Activated CD4-positive, alpha-beta T cell treated with anti-CD3 and anti-CD28 coated beads, Interleukin-2, amount 10 ng/mL, durations not matched to agents 7 days and 5 days (primary cell): ENCODE measurements around the gene SLC13A1. TPM values are rescaled to one million over a fixed set of nuclear protein-coding genes. Genes with fewer than 3 reads are reported as not detected.

ENCODE experiments used
- CTCF ChIA-PET: fragments of 350-600 bp; sonication (Branson Sonifier 250); formaldehyde crosslinking; loops from one replicate; lab custom pipeline; 2021; ENCODE audit warnings: antibody characterized with exemption; lab: Charles Lee
- POLR2A ChIA-PET: fragments of 350-600 bp; sonication (Branson Sonifier 250); formaldehyde crosslinking; loops from one replicate; lab custom pipeline; 2021; ENCODE audit warnings: antibody characterized with exemption; lab: Charles Lee
- DNase-seq: peaks from one replicate; pipeline ENCODE4 v3.0.0-alpha.2; 2020
- H3K27ac Mint-ChIP-seq: one replicate; pipeline ENCODE4 v1.8.0; 2021; ENCODE audit warnings: mild to moderate bottlenecking, moderate library complexity, mixed read lengths
- H3K27me3 Mint-ChIP-seq: one replicate; pipeline ENCODE4 v1.8.0; 2021; ENCODE audit warnings: mixed read lengths
- H3K36me3 Mint-ChIP-seq: one replicate; pipeline ENCODE4 v1.8.0; 2021; ENCODE audit warnings: low read depth, mixed read lengths
- H3K4me1 Mint-ChIP-seq: one replicate; pipeline ENCODE4 v1.8.0; 2021; ENCODE audit warnings: mixed read lengths
- H3K4me3 Mint-ChIP-seq: one replicate; pipeline ENCODE4 v1.8.0; 2021; ENCODE audit warnings: mild to moderate bottlenecking, moderate library complexity, mixed read lengths
- H3K9me3 Mint-ChIP-seq: one replicate; pipeline ENCODE4 v1.8.0; 2021; ENCODE audit warnings: mixed read lengths
- total RNA-seq, 2 experiments: library from RNA; stranded (reverse); gene quantifications; one replicate each; pipeline ENCODE4 v1.2.3, GENCODE V29; 2021

The SLC13A1 gene
- total RNA-seq, 2 experiments from 2014 or later: not detected

DNA sequence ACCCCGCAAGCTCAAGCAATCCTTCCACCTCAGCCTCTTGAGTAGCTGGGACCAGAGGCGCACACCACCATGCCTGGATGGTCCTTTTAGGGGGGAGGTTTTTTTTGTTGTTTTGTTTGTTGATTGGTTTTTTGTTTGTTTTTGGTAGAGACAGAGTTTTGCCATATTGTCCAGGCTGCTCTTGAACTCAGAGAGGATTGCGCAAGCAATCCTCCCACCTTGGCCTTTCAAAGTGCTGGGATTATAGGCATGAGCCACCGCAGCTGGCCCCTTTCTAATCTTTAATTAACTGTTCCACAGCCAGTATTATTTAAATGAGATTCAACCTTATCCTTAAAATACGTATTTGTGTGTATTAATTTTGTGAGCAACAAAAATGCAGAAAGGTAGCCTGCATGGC is 65.8 kb downstream of the SLC13A1 start:
- Mint-ChIP-seq H3K27me3 (no peaks in the 10 kb centered on the region), H3K36me3 (no peaks in the 10 kb centered on the region), H3K4me3 (no peak overlapping the region), H3K9me3 (no peaks in the 10 kb centered on the region), H3K4me1 (no peaks in the 10 kb centered on the region), H3K27ac (no peak overlapping the region)
- ChIA-PET CTCF (interaction anchor here (0.6 kb wide), 1 partner anchor 95 kb away, joined by 3 read pairs; no protein-coding TSS in a partner anchor), POLR2A (no interaction called here)
- no peak for DNase-seq

GRCh38 chr7:123131961-123132360 is 67.8 kb downstream of the SLC13A1 start:
- ChIA-PET CTCF (no interaction called here), POLR2A (no interaction called here)
- no peak overlapping the region for H3K4me3 Mint-ChIP-seq
- H3K4me1 Mint-ChIP-seq: no peaks in the 10 kb centered on the region
- H3K27me3 Mint-ChIP-seq: no peaks in the 10 kb centered on the region
- no peak overlapping the region for H3K27ac Mint-ChIP-seq
- H3K36me3 Mint-ChIP-seq: no peaks in the 10 kb centered on the region
- no peaks in the 10 kb centered on the region for H3K9me3 Mint-ChIP-seq
- no peak for DNase-seq

DNA sequence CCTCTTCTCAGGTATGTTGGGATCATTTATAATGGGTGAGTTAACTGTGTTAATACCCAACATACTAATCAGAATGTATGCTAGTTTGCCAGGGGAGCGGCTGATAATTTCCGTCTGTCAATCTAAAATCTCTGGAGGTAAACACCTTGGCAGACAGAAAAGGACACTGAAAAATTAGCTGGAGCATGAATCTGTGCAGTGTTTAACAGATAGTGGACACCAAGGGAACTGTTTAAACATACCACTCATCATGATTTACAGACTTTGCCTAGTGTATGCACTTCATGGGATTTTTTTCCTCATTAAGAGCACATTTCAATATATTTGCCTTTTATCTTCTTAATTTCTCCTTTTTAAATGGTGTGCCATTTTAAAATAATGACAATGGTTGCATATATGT is 68.2 kb downstream of the SLC13A1 start:
- POLR2A ChIA-PET: no interaction called here
- H3K27ac Mint-ChIP-seq: no peak overlapping the region
- DNase-seq: no peak
- H3K9me3 Mint-ChIP-seq: no peaks in the 10 kb centered on the region
- no peaks in the 10 kb centered on the region for H3K27me3 Mint-ChIP-seq
- no peaks in the 10 kb centered on the region for H3K36me3 Mint-ChIP-seq
- no peak overlapping the region for H3K4me3 Mint-ChIP-seq
- H3K4me1 Mint-ChIP-seq: no peaks in the 10 kb centered on the region
- CTCF ChIA-PET: interaction anchor here (0.6 kb wide), 1 partner anchor 11 kb away, joined by 3 read pairs; no protein-coding TSS in a partner anchor

- ChIA-PET CTCF (interaction anchor here (0.6 kb wide), 1 partner anchor 11 kb away, joined by 3 read pairs; no protein-coding TSS in a partner anchor), POLR2A (no interaction called here)
- H3K36me3 Mint-ChIP-seq: no peaks in the 10 kb centered on the region
- H3K9me3 Mint-ChIP-seq: no peaks in the 10 kb centered on the region
- H3K27ac Mint-ChIP-seq: no peak overlapping the region
- H3K27me3 Mint-ChIP-seq: no peaks in the 10 kb centered on the region
- H3K4me1 Mint-ChIP-seq: no peaks in the 10 kb centered on the region
- no peak for DNase-seq
- H3K4me3 Mint-ChIP-seq: no peak overlapping the region
These were observed 68.6 kb downstream of the SLC13A1 start for GRCh38 chr7:123131140-123131539.

DNA sequence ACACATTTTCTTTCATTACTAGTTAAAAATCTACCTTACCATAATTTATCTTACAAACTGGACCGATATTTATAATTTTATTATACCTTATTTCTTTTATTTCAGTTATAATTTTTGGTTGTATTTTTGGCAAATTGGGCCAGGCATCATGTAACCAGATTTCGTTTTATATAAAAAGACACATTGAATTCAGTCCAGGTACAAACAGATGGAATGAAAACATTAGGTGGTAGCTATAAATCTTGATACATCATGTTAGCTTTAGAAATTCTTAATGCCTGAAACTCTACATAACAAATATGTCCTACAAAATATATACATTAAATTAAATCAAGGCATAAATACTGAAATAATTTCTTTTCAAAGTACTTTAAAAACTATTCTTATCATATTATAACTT is 73.1 kb downstream of the SLC13A1 start:
- Mint-ChIP-seq H3K36me3 (no peaks in the 10 kb centered on the region), H3K27me3 (no peaks in the 10 kb centered on the region), H3K9me3 (no peaks in the 10 kb centered on the region), H3K27ac (no peak overlapping the region), H3K4me3 (no peak overlapping the region), H3K4me1 (no peaks in the 10 kb centered on the region)
- POLR2A ChIA-PET: no interaction called here
- CTCF ChIA-PET: no interaction called here
- no peak for DNase-seq

- POLR2A ChIA-PET: no interaction called here
- no peaks in the 10 kb centered on the region for H3K9me3 Mint-ChIP-seq
- no peak overlapping the region for H3K4me3 Mint-ChIP-seq
- DNase-seq: no peak
- H3K36me3 Mint-ChIP-seq: no peaks in the 10 kb centered on the region
- CTCF ChIA-PET: no interaction called here
- no peak overlapping the region for H3K27ac Mint-ChIP-seq
- H3K27me3 Mint-ChIP-seq: no peaks in the 10 kb centered on the region
- no peaks in the 10 kb centered on the region for H3K4me1 Mint-ChIP-seq
These were observed 73.6 kb downstream of the SLC13A1 start for GRCh38 chr7:123126171-123126570.

DNA sequence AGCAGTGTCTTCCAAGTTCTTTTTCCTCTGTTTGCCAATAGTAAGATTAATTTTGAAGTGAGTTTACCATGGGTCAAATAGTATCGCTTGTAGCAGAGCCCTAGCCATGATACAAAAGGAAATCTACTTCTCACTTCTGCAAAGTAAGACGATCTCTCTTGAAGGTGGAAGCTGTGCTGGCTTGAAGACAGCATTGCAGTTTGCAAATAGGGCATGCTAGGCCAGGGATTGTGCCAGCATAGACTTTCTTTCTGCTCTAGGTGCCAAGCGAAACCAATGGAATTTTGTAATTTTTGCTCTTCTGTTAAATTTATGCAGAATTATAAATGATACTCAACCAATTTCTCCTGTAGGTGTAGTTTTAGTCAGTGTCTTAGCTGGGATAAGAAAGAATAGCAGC is 74.5 kb downstream of the SLC13A1 start:
- CTCF ChIA-PET: no interaction called here
- Mint-ChIP-seq H3K9me3 (no peaks in the 10 kb centered on the region), H3K27ac (no peak overlapping the region), H3K4me3 (no peak overlapping the region), H3K4me1 (no peaks in the 10 kb centered on the region), H3K27me3 (no peaks in the 10 kb centered on the region), H3K36me3 (no peaks in the 10 kb centered on the region)
- POLR2A ChIA-PET: no interaction called here
- no peak for DNase-seq

DNA sequence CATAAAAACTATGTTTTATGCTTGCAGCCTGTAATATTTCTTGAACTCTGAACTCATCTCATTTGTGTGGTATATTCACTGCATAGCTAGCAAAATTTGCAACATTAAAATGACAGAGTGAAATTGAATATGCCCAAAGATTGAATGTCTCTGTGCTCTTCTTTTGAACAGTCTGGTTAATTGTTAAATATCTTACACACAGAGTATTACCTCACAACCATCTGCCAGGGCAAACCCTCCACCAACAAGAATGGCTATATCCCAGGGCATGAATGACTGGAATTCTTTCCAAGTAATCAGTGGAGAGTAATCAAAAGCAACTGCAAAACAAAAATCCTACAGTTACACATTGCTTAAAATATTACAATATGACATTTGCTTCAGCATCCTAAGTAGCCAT is 76.9 kb downstream of the SLC13A1 start:
- CTCF ChIA-PET: no interaction called here
- H3K4me1 Mint-ChIP-seq: no peaks in the 10 kb centered on the region
- no peak overlapping the region for H3K4me3 Mint-ChIP-seq
- POLR2A ChIA-PET: no interaction called here
- DNase-seq: no peak
- no peaks in the 10 kb centered on the region for H3K36me3 Mint-ChIP-seq
- no peaks in the 10 kb centered on the region for H3K9me3 Mint-ChIP-seq
- no peak overlapping the region for H3K27ac Mint-ChIP-seq
- H3K27me3 Mint-ChIP-seq: no peaks in the 10 kb centered on the region

DNA sequence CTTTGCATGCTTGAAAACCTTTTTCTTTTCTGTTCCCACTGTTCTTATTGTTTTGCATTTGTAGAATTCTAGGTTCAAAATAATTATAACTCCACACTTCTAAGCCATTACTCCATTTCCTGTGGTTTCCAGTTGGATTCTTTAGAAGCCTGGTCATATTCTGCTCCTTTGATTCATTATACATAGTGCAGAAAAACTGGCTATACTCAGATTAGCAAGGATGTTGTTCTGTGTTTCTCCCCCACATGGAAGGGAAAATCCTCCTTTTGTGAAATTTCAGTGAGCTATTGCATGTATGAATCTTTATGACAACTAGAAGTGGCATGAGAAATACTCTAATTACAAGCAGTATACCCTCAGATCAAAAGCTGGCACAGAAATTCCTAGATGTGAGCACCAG is 79.5 kb downstream of the SLC13A1 start:
- ChIA-PET CTCF (no interaction called here), POLR2A (no interaction called here)
- H3K4me1 Mint-ChIP-seq: no peaks in the 10 kb centered on the region

GRCh38 chr7:123115331-123115730 is 84.4 kb downstream of the SLC13A1 start:
- DNase-seq: no peak
- Mint-ChIP-seq H3K4me3 (no peak overlapping the region), H3K27ac (no peak overlapping the region), H3K9me3 (peaks cover 2% of the 10 kb centered on the region), H3K4me1 (no peaks in the 10 kb centered on the region), H3K36me3 (no peaks in the 10 kb centered on the region), H3K27me3 (no peaks in the 10 kb centered on the region)
- ChIA-PET POLR2A (no interaction called here), CTCF (no interaction called here)

More for the DNA sequence above, 79.5 kb downstream of the SLC13A1 start:
- DNase-seq: no peak
- no peaks in the 10 kb centered on the region for H3K27me3 Mint-ChIP-seq
- H3K27ac Mint-ChIP-seq: no peak overlapping the region
- H3K36me3 Mint-ChIP-seq: no peaks in the 10 kb centered on the region
- peaks cover 2% of the 10 kb centered on the region for H3K9me3 Mint-ChIP-seq
- no peak overlapping the region for H3K4me3 Mint-ChIP-seq

DNA sequence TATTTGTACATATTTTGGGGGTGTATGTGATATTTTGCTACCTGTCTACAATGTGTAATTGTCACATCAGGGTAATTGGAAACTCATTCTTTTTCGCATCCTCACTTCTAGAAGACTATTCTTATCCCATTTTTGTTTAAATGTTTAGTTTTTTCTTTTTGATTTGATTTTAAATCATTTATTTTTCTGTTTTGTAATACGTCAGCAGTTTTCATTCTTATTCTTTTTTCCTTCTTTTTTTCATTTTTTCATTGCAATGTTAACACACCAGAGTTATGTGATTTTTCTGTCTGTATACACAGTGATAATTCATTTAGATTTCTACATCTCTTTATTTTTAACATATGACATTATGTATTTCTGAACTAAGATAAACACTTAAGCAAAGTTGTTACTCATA is 85.5 kb downstream of the SLC13A1 start:
- DNase-seq: no peak
- Mint-ChIP-seq H3K9me3 (peaks cover 2% of the 10 kb centered on the region), H3K4me3 (no peak overlapping the region), H3K27me3 (no peaks in the 10 kb centered on the region), H3K4me1 (no peaks in the 10 kb centered on the region), H3K27ac (no peak overlapping the region), H3K36me3 (no peaks in the 10 kb centered on the region)
- CTCF ChIA-PET: no interaction called here
- POLR2A ChIA-PET: no interaction called here

GRCh38 chr7:123112833-123113232 is 86.9 kb downstream of the SLC13A1 start:
- CTCF ChIA-PET: no interaction called here
- no peak overlapping the region for H3K27ac Mint-ChIP-seq
- POLR2A ChIA-PET: no interaction called here
- no peaks in the 10 kb centered on the region for H3K4me1 Mint-ChIP-seq
- peaks cover 5% of the 10 kb centered on the region for H3K9me3 Mint-ChIP-seq
- no peaks in the 10 kb centered on the region for H3K36me3 Mint-ChIP-seq
- no peaks in the 10 kb centered on the region for H3K27me3 Mint-ChIP-seq
- no peak for DNase-seq
- no peak overlapping the region for H3K4me3 Mint-ChIP-seq

DNA sequence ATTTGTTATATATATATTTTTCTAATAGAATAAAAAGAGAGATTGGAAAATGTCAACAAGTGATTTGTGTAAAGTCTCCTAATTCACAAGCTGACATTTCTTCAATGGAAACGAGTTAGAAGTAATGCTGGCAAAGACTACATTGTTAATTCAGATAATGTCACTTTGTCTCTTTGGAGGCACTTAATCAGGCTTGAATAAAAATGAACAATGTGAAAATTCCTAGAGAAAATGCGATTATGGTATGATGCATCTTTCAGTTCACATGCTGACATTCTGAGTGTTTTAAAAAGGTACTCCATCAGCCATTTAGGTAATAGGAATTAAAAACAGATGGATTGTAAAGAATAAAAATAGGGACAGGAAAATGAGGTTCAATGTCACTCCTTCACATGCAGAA is 100.1 kb downstream of the SLC13A1 start:
- H3K27ac Mint-ChIP-seq: no peak overlapping the region
- no peaks in the 10 kb centered on the region for H3K4me1 Mint-ChIP-seq
- ChIA-PET POLR2A (no interaction called here), CTCF (no interaction called here)
- no peaks in the 10 kb centered on the region for H3K9me3 Mint-ChIP-seq
- no peaks in the 10 kb centered on the region for H3K36me3 Mint-ChIP-seq
- H3K4me3 Mint-ChIP-seq: no peak overlapping the region
- DNase-seq: no peak
- no peaks in the 10 kb centered on the region for H3K27me3 Mint-ChIP-seq

DNA sequence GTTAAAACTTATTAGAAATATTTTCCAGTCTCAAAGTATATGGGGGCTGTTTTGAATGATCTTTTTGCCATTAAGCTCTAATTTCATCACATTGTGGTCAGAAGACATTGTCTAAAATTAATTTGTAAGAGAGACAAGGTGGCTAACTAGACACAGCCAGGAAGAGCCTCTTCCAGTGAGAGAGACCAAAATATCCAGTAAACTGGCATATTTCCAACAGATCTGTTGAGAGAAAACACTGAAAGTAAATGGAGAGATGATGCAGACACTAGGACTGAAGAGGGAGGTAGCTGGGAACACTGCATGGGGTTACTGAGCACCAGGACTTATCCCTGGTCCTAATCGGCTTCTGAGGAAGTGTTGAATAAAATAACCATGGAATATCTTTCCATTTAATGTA is 102.8 kb downstream of the SLC13A1 start:
- Mint-ChIP-seq H3K27me3 (no peaks in the 10 kb centered on the region), H3K4me3 (no peak overlapping the region), H3K4me1 (no peaks in the 10 kb centered on the region), H3K27ac (no peak overlapping the region), H3K36me3 (no peaks in the 10 kb centered on the region), H3K9me3 (peaks cover 2% of the 10 kb centered on the region)
- no peak for DNase-seq
- CTCF ChIA-PET: no interaction called here
- POLR2A ChIA-PET: no interaction called here
